Activated T-cell treated with anti-CD3 and anti-CD28 coated beads, Interleukin-2, amount 50 U/mL, for 48 hours (primary cell): ENCODE results near the gene COL12A1.

Experiments used
- DNase-seq, 2 experiments: peaks; one replicate each; pipeline ENCODE4 v3.0.0-alpha.2; 2020

Gene COL12A1

DNA sequence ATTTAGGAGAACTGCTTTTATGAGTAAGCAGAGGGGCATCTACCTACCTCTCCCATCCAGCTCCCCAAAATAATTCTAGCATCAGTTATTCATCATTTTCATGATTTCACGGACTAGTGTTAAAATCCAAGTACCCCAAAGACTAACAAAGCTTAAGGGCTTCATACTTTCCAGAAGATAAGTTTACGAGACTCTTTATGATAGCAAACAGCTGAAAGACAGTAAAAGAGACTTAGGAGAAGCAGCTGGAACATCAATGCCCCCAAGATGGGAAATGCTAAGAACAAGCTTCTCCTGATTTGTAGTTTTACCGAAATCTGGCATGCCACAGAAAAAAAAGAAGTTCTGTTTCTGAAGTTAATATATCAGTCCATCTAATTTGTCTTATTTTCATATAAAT, 70.0 kb downstream of the COL12A1 start:
- no peak for DNase-seq

- DNase-seq = no peak
Observed at GRCh38 chr6:75135450-75135849, 70.4 kb downstream of the COL12A1 start.

DNA sequence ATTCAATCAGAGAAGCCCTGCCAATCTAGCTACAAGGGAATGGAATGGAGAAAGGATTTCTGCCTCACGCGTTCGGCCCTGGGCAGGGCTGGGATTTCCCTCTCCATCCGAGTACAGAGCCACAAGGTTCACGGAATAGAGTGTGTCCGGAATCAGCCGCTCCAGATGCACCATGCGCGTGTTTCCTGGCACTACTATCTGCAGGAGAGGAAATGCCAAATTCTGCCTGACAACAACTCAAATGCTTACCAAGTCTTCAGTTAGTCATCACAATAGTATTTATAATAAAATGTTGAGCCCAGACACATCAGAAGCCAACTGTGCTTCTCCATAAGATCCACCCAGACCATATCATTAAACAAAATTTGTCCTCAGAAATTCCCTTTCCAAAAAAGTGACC, 75.1 kb downstream of the COL12A1 start:
- DNase-seq = no peak

- DNase-seq = no peak
Observed at GRCh38 chr6:75128878-75129570, 76.8 kb downstream of the COL12A1 start.

- no peak for DNase-seq
Observed at GRCh38 chr6:75126518-75126917, 79.3 kb downstream of the COL12A1 start.

DNA sequence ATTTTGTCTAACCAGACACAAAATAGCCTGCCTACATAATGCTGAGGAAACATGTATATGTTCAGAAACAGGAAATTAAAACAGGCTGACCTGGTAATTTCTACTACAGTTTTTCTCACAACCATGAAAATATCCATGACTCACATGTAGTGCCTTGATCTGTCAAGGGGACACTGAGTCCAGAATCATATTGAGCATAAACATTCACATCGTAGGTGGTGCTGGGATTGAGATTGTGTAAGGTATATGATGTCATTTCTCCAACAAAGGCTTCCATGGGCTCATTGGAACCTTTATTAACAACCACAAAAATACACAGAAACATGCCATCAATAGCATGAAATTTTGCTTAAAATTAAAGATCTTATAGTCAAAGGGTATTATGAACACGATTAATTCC, 80.9 kb downstream of the COL12A1 start:
- DNase-seq = no peak

- DNase-seq = no peak
Observed at GRCh38 chr6:75124085-75124484, 81.8 kb downstream of the COL12A1 start.

DNA sequence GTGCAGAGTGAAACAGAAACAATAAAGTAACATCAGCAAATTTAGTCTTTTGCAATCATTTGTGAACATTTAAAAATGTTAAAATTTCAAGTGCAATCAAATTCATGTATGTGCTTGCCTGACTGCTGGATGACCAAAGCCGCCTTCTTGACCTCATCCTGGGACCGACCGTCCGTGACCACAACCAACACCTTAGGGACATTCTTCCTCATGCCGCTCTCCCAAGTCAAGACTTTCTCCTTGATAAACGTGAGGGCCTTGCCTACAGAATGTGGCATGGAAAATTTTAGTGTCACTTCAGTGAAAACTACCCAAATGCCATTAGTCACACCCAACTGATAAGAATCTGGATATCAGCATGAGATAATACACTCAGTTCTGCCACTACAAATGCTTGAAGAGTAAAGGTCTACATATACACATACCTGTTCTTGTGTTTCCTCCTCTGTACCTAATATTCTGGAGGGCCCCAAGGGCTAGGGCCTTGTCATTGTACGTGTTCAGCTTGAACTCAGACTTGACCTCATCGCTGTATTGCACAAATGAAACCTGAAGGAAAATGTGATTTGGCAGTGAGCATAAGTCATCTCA, 86.8 kb downstream of the COL12A1 start:
- no peak for DNase-seq

- no peak for DNase-seq
Observed at GRCh38 chr6:75117701-75118100, 88.2 kb downstream of the COL12A1 start.

- DNase-seq = no peak
Observed at GRCh38 chr6:75116946-75117345, 88.9 kb downstream of the COL12A1 start.

DNA sequence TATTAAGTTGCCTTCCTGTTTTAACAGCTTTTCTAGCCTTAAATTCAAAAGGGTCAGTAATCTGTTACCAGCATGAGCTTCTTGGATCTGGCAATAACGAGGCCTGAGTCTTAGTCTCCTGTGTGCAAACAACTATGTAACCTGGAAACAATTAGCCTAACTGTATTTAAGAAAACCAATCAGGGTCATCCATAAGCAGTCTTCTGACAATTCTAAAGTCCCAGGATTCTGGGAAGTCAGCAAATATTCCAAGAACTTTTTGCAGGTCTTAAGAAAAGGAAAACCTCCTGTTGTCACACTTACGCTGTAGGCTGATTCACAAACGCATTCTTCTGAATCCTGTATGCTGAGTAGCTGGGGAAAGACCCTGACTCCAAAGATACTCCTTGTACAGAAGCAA, 90.4 kb downstream of the COL12A1 start:
- no peak for DNase-seq

- no peak for DNase-seq
Observed at GRCh38 chr6:75114806-75115205, 91.0 kb downstream of the COL12A1 start.

GRCh38 chr6:75114195-75114594, 91.7 kb downstream of the COL12A1 start:
- DNase-seq = no peak

- no peak for DNase-seq
Observed at GRCh38 chr6:75113446-75113845, 92.4 kb downstream of the COL12A1 start.

GRCh38 chr6:75109765-75110164, 96.1 kb downstream of the COL12A1 start:
- no peak for DNase-seq

- no peak for DNase-seq
Observed at GRCh38 chr6:75109022-75109421, 96.8 kb downstream of the COL12A1 start.

GRCh38 chr6:75108333-75108974, 97.4 kb downstream of the COL12A1 start:
- DNase-seq = no peak

- DNase-seq = no peak
Observed at GRCh38 chr6:75107913-75108312, 97.9 kb downstream of the COL12A1 start.

DNA sequence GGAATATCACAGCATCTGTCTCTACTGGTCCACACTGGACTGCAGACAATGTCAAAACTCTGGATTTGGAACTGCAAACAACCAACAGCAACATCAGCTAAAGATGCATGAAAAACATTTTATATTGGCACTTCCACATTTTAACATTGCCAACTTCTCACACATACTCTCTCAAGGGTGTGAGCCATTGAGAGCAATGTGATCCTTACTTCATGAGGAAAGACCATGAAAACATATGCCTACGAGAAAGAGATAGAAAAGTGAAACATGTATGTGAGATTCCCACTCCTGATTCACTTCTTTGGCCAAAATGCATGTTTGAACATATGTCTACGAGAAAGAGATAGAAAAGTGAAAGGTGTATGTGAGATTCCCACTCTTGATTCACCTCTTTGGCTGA, 99.4 kb downstream of the COL12A1 start:
- no peak for DNase-seq

- no peak for DNase-seq
Observed at GRCh38 chr6:75103431-75103830, 102.4 kb downstream of the COL12A1 start.

DNA sequence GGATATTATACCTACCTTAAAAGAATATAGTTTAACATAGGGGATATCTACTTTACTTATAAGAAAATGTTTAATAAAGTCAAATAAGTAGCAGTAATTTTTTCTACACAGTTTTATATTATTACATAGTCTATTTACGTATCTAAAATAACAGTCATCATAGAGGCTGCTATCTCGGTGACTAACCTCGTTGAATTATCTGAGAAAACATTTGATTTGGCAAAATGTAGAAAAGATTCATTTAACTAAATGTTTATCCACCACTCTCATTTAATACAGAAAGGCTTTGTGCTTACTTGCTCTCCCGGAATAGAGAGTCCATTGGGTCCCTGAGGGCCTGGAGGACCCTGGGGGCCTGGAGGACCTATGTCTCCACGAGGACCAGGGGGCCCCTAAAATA, 103.6 kb downstream of the COL12A1 start:
- DNase-seq = no peak

- DNase-seq = no peak
Observed at GRCh38 chr6:75101896-75102295, 104.0 kb downstream of the COL12A1 start.

GRCh38 chr6:75098709-75099108, 107.1 kb downstream of the COL12A1 start:
- DNase-seq = no peak

DNA sequence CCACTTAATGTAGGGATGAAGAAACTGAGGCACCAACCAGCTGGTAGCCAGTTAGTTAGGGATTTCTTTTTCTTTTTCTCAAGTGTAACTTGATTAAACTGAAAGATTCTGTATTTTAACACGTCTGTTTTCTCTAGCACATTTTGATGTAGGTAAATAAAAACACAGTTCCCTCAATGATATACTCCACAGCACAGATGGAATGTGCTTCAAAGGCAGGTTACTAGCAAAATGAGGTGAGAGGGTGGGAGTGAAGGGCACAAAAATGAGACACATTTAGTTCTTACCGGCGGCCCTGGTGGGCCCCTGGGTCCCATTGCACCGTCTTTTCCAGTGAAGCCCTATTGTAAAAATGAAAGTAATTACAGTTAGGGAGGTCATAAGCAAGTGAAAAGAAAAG, 108.9 kb downstream of the COL12A1 start:
- no peak for DNase-seq
